DOHH2 (cell line): Measurements from ENCODE around the gene NGEF.

ENCODE experiments used
- H3F3A ChIP-seq: fragments of 200-600 bp; sonication (generic), shearing (Covaris generic); 2 replicates; pipeline ENCODE4 v1.6.0; 2016; ENCODE audit warnings: antibody characterized with exemption, mild to moderate bottlenecking; ENCODE audit not compliant: control insufficient read depth, insufficient read depth
- H3K27ac ChIP-seq: fragments of 200-600 bp; sonication (generic); 2 replicates; pipeline ENCODE4 v1.5.1; 2014; ENCODE audit warnings: low read depth, mild to moderate bottlenecking, low read length, moderate library complexity
- H3K27me3 ChIP-seq: fragments of 200-600 bp; sonication (generic); 2 replicates; pipeline ENCODE4 v1.6.1; 2014; ENCODE audit warnings: mild to moderate bottlenecking, low read length, mixed read lengths; ENCODE audit not compliant: control insufficient read depth
- H3K36me3 ChIP-seq: fragments of 200-600 bp; sonication (generic); 2 replicates; pipeline ENCODE4 v1.6.1; 2014; ENCODE audit warnings: mild to moderate bottlenecking, low read length, moderate library complexity, mixed read lengths; ENCODE audit not compliant: control insufficient read depth
- H3K4me1 ChIP-seq: fragments of 200-600 bp; sonication (generic); 2 replicates; pipeline ENCODE4 v1.6.1; 2014; ENCODE audit warnings: mild to moderate bottlenecking, low read length, mixed read lengths; ENCODE audit not compliant: control insufficient read depth
- H3K4me2 ChIP-seq: fragments of 200-600 bp; sonication (generic); 2 replicates; pipeline ENCODE4 v1.6.0; 2014; ENCODE audit warnings: mild to moderate bottlenecking, low read length, moderate library complexity
- H3K4me3 ChIP-seq: fragments of 200-600 bp; sonication (generic); 2 replicates; pipeline ENCODE4 v1.5.1; 2014; ENCODE audit warnings: mild to moderate bottlenecking, low read length, mixed read lengths
- H3K79me2 ChIP-seq: fragments of 200-600 bp; sonication (generic); 2 replicates; pipeline ENCODE4 v1.6.1; 2014; ENCODE audit warnings: mild to moderate bottlenecking, low read length, mixed read lengths; ENCODE audit not compliant: control insufficient read depth
- H3K9me2 ChIP-seq: fragments of 200-600 bp; sonication (generic); replicated peaks from 2 replicates; pipeline ENCODE4 v1.6.1; 2014; ENCODE audit warnings: mild to moderate bottlenecking, low read length, mixed read lengths; ENCODE audit not compliant: control insufficient read depth
- H3K9me3 ChIP-seq: fragments of 200-600 bp; sonication (generic); 2 replicates; pipeline ENCODE4 v1.6.1; 2014; ENCODE audit warnings: antibody characterized with exemption, low read length, mixed read lengths; ENCODE audit not compliant: control insufficient read depth, insufficient read depth
- H4K20me1 ChIP-seq: fragments of 200-600 bp; sonication (generic); 2 replicates; pipeline ENCODE4 v1.6.0; 2014; ENCODE audit warnings: low read depth, mild to moderate bottlenecking, antibody characterized with exemption, low read length, moderate library complexity; ENCODE audit not compliant: control insufficient read depth, insufficient read depth
- EZH2phosphoT487 ChIP-seq: fragments of 200-600 bp; sonication (generic); IDR thresholded peaks from 2 replicates; pipeline ENCODE4 v1.6.1; 2017; ENCODE audit warnings: borderline replicate concordance, mild to moderate bottlenecking, antibody characterized with exemption, low read length, moderate library complexity, mixed read lengths
- TF ChIP-seq, protein P1 (sequence below): fragments of 200-600 bp; sonication (generic); IDR thresholded peaks from one replicate; pipeline ENCODE4 v1.5.1; 2014; ENCODE audit warnings: antibody characterized with exemption, mild to moderate bottlenecking, low read depth, low read length; ENCODE audit not compliant: poor library complexity, severe bottlenecking

NGEF gene

DNA sequence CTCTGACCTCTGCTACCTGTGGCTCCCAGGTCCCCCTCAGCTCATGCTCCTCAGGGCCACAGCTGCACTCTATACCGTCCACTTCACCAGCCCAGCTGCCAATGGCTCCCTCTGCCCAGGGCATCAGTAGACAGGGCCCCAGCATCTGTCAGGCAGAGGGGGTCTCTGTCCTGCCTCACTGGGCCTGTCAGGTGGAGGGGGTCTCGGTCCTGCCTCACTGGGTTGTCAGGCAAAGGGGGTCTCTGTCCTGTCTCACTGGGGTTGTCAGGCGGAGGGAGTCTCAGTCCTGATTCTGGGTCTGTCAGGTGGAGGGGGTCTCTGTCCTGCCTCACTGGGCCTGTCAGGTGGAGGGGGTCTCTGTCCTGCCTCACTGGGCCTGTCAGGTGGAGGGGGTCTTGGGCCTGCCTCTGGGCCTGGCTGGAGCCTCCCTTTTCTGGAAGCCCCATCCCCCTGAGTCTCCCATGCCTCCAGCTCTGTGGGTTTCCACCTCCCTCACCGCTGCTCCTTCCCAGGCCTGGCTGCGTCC is 123.1 kb downstream of the NGEF start:
- no peaks in the 10 kb centered on the region for H3K27me3 ChIP-seq
- TF ChIP-seq, protein P1, sequence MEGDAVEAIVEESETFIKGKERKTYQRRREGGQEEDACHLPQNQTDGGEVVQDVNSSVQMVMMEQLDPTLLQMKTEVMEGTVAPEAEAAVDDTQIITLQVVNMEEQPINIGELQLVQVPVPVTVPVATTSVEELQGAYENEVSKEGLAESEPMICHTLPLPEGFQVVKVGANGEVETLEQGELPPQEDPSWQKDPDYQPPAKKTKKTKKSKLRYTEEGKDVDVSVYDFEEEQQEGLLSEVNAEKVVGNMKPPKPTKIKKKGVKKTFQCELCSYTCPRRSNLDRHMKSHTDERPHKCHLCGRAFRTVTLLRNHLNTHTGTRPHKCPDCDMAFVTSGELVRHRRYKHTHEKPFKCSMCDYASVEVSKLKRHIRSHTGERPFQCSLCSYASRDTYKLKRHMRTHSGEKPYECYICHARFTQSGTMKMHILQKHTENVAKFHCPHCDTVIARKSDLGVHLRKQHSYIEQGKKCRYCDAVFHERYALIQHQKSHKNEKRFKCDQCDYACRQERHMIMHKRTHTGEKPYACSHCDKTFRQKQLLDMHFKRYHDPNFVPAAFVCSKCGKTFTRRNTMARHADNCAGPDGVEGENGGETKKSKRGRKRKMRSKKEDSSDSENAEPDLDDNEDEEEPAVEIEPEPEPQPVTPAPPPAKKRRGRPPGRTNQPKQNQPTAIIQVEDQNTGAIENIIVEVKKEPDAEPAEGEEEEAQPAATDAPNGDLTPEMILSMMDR = no peak
- TF ChIP-seq EZH2phosphoT487 = no peak
- H3K79me2 ChIP-seq = no peaks in the 10 kb centered on the region
- no peaks in the 10 kb centered on the region for H3K9me2 ChIP-seq
- H3K4me1 ChIP-seq = no peaks in the 10 kb centered on the region
- H3K9me3 ChIP-seq = no peaks in the 10 kb centered on the region
- H3K4me3 ChIP-seq = no peak overlapping the region
- H3K27ac ChIP-seq = no peak overlapping the region
- no peaks in the 10 kb centered on the region for H3F3A ChIP-seq
- no peak overlapping the region for H3K4me2 ChIP-seq
- H3K36me3 ChIP-seq = no peaks in the 10 kb centered on the region
- H4K20me1 ChIP-seq = no peaks in the 10 kb centered on the region

GRCh38 chr2:232888839-232889529 is 124.1 kb downstream of the NGEF start:
- TF ChIP-seq EZH2phosphoT487 = no peak
- TF ChIP-seq, protein P1 = no peak
- Histone ChIP-seq H3K4me3 (no peak overlapping the region), H3F3A (no peaks in the 10 kb centered on the region), H3K4me2 (no peak overlapping the region), H3K9me2 (no peaks in the 10 kb centered on the region), H3K9me3 (no peaks in the 10 kb centered on the region), H3K4me1 (no peaks in the 10 kb centered on the region), H3K79me2 (no peaks in the 10 kb centered on the region), H3K27me3 (no peaks in the 10 kb centered on the region), H3K36me3 (no peaks in the 10 kb centered on the region), H4K20me1 (no peaks in the 10 kb centered on the region), H3K27ac (no peak overlapping the region)

GRCh38 chr2:232888099-232888836 is 124.8 kb downstream of the NGEF start:
- Histone ChIP-seq H3K9me2 (no peaks in the 10 kb centered on the region), H3K4me1 (no peaks in the 10 kb centered on the region), H4K20me1 (no peaks in the 10 kb centered on the region), H3K4me2 (no peak overlapping the region), H3F3A (no peaks in the 10 kb centered on the region), H3K27me3 (no peaks in the 10 kb centered on the region), H3K27ac (no peak overlapping the region), H3K36me3 (no peaks in the 10 kb centered on the region), H3K4me3 (no peak overlapping the region), H3K9me3 (no peaks in the 10 kb centered on the region), H3K79me2 (no peaks in the 10 kb centered on the region)
- TF ChIP-seq EZH2phosphoT487 = no peak
- TF ChIP-seq, protein P1 = no peak
